Breast epithelium (tissue), 4 donors: Measurements from ENCODE around the gene CLDN20. TPM values are rescaled to one million over a fixed set of nuclear protein-coding genes. Genes with fewer than 3 reads are reported as not detected.
A peak's percentile ranks its signal among the peaks of the same experiment; 100 is the strongest.

ENCODE experiments used
- DNase-seq, 2 donors: peaks; one replicate each; pipeline ENCODE4 v3.0.0-alpha.2; 2019; ENCODE audit warnings: low spot score in 2 of 2
- H3K27ac ChIP-seq, 2 donors: fragments of 200-600 bp; sonication (generic) in 1 of 2; one replicate each; pipeline ENCODE4 v1.5.1; 2016 to 2019; ENCODE audit warnings: mild to moderate bottlenecking in 1 of 2
- H3K27me3 ChIP-seq, 2 donors: fragments of 200-600 bp; sonication (generic) in 1 of 2; one replicate each; pipeline versions ENCODE4 v1.5.1 to v1.6.0; 2017 to 2019; ENCODE audit warnings: control low read depth in 1 of 2, mild to moderate bottlenecking in 1 of 2
- H3K36me3 ChIP-seq: fragments of 200-600 bp; one replicate; pipeline ENCODE4 v1.5.1; 2019
- H3K4me1 ChIP-seq, 2 donors: fragments of 200-600 bp; sonication (generic); one replicate each; pipeline ENCODE4 v1.5.1; 2016 to 2019; ENCODE audit warnings: control low read depth in 1 of 2
- H3K4me3 ChIP-seq, 3 donors: fragments of 200-600 bp; sonication (generic); 1 replicate in 2 of 3; 2 replicates in 1 of 3; pipeline ENCODE4 v1.5.1; 2016 to 2019; ENCODE audit warnings: mild to moderate bottlenecking in 3 of 3, moderate library complexity in 2 of 3
- H3K9me3 ChIP-seq, 2 donors: fragments of 200-600 bp; sonication (generic) in 1 of 2; one replicate each; pipeline ENCODE4 v1.5.1; 2016 to 2019; ENCODE audit warnings: control low read depth in 1 of 2
- POLR2A ChIP-seq: fragments of 450-650 bp; IDR thresholded peaks from one replicate; pipeline ENCODE4 v1.6.1; 2016; ENCODE audit warnings: antibody characterized with exemption, mild to moderate bottlenecking, moderate library complexity
- POLR2AphosphoS5 ChIP-seq, 3 donors: sonication (generic); formaldehyde crosslinking; IDR thresholded peaks; one replicate each; pipeline ENCODE4 v1.6.1; 2017; ENCODE audit warnings: antibody characterized with exemption in 3 of 3
- intact Hi-C: fragments of 100-400 bp; cut with DNase I; formaldehyde crosslinking; loops from one replicate; pipeline ENCODE4 v1.15.1; 2023; ENCODE audit warnings: low total_unique reads
- total RNA-seq, 3 donors: library from RNA; depleted of rRNA; stranded (reverse); fragments of >200 nt; gene quantifications; one replicate each; pipeline ENCODE4 v1.1.0, GENCODE V29; 2016
- TF ChIP-seq, protein P1 (sequence below), 3 donors: fragments of 450-650 bp; IDR thresholded peaks; one replicate each; pipeline ENCODE4 v1.5.1; 2016 to 2017; ENCODE audit warnings: antibody characterized with exemption in 3 of 3, mild to moderate bottlenecking in 3 of 3, moderate library complexity in 3 of 3

The CLDN20 gene
- total RNA-seq, 3 donors from 2014 or later: not detected

GRCh38 chr6:155245831-155246230 lies 18.0 kb upstream of the CLDN20 start:
- Histone ChIP-seq H3K4me3 (no peak overlapping the region), H3K27me3 (no peaks in the 10 kb centered on the region), H3K9me3 (no peaks in the 10 kb centered on the region), H3K27ac (no peak overlapping the region), H3K36me3 (no peaks in the 10 kb centered on the region), H3K4me1 (no peaks in the 10 kb centered on the region)
- no peak for DNase-seq
- intact Hi-C loops: no loop called here
- TF ChIP-seq POLR2AphosphoS5 (IDR thresholded peaks at IDR 0.05) (no peak), POLR2A (no peak)
- TF ChIP-seq, protein P1, sequence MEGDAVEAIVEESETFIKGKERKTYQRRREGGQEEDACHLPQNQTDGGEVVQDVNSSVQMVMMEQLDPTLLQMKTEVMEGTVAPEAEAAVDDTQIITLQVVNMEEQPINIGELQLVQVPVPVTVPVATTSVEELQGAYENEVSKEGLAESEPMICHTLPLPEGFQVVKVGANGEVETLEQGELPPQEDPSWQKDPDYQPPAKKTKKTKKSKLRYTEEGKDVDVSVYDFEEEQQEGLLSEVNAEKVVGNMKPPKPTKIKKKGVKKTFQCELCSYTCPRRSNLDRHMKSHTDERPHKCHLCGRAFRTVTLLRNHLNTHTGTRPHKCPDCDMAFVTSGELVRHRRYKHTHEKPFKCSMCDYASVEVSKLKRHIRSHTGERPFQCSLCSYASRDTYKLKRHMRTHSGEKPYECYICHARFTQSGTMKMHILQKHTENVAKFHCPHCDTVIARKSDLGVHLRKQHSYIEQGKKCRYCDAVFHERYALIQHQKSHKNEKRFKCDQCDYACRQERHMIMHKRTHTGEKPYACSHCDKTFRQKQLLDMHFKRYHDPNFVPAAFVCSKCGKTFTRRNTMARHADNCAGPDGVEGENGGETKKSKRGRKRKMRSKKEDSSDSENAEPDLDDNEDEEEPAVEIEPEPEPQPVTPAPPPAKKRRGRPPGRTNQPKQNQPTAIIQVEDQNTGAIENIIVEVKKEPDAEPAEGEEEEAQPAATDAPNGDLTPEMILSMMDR (IDR thresholded peaks at IDR 0.05): no peak

GRCh38 chr6:155246825-155247224 lies 17.0 kb upstream of the CLDN20 start:
- TF ChIP-seq POLR2AphosphoS5 (IDR thresholded peaks at IDR 0.05) (no peak), POLR2A (no peak)
- TF ChIP-seq, protein P1 (IDR thresholded peaks at IDR 0.05): no peak
- H3K9me3 ChIP-seq: no peaks in the 10 kb centered on the region
- no peak overlapping the region for H3K4me3 ChIP-seq
- no peak overlapping the region for H3K27ac ChIP-seq
- no peak for DNase-seq
- H3K27me3 ChIP-seq: no peaks in the 10 kb centered on the region
- intact Hi-C loops: no loop called here
- no peaks in the 10 kb centered on the region for H3K36me3 ChIP-seq
- no peaks in the 10 kb centered on the region for H3K4me1 ChIP-seq

DNA sequence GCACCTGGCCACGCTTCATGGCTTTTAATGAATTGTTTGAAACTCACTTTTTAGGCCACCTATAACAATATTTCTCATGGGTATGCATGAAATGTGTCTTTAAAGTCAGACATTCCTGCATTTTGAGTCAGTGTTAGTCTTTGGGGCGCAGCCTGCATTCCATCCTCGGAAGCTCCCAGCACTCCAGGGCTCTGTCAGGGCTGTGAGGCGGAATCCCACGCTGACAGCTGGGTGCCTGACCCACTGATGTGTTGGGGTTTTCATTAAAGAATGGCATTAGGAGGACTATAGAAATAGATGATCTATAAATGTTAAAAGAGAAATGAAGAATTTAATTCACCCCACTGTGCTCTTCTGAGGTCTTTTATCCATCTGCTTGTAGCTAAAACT lies 16.2 kb upstream of the CLDN20 start:
- Histone ChIP-seq H3K4me3 (no peak overlapping the region), H3K27me3 (no peaks in the 10 kb centered on the region), H3K27ac (no peak overlapping the region), H3K9me3 (no peaks in the 10 kb centered on the region), H3K36me3 (no peaks in the 10 kb centered on the region), H3K4me1 (no peaks in the 10 kb centered on the region)
- no peak for TF ChIP-seq POLR2AphosphoS5 (IDR thresholded peaks at IDR 0.05)
- TF ChIP-seq POLR2A: no peak
- TF ChIP-seq, protein P1 (IDR thresholded peaks at IDR 0.05): no peak
- intact Hi-C loops: no loop called here
- no peak for DNase-seq

DNA sequence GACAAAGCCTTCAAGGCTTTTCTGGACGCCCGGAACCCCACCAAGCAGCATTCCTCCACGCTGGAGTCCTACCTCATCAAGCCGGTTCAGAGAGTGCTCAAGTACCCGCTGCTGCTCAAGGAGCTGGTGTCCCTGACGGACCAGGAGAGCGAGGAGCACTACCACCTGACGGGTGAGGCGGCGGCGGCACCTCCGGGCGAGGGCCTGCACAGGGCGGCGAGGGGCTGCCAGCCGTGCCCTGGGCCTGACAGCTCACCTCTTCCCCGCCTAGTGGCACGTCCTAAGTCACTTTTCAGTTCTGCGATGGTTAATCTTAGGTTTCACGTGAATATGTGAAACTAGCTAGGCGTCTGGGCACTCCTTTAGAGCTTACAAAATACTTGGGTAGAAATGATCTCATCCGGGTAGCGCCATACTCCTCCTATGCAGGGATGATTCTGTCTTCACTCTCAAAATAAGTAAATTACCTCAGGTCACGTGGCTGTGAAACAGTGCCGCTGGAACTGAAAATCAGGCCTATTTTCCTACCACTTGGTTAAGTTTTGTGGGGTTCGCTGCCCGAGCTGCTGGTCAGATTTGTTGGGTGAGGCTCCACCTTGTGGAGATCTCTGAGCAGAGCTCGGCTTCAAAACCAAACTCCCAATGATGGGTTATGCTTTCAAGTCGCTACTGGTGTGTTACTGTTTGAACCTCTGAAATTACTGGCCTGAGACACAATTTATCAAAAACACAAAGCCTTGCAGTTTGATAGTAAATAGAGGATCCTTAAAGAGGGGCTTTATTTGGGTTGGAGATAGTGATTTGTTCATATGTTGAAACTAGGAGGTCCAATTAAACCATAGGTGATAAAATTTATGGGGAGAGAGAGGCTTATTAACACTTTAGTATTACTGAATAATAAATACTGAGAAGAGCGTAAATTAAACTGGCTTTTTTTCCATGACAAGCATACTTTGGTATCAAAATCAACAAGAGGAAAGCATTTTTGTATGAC lies 15.5 kb upstream of the CLDN20 start:
- DNase-seq: peak in 1 of 2 donors; percentile 48
- no peaks in the 10 kb centered on the region for H3K27me3 ChIP-seq
- H3K4me1 ChIP-seq: no peaks in the 10 kb centered on the region
- no peaks in the 10 kb centered on the region for H3K36me3 ChIP-seq
- H3K27ac ChIP-seq: no peak overlapping the region
- H3K9me3 ChIP-seq: no peaks in the 10 kb centered on the region
- intact Hi-C loops: no loop called here
- no peak overlapping the region for H3K4me3 ChIP-seq
- TF ChIP-seq, protein P1 (IDR thresholded peaks at IDR 0.05): peak; percentile 26 to 70 (median 54)
- TF ChIP-seq POLR2A: no peak

GRCh38 chr6:155250701-155251381 lies 13.0 kb upstream of the CLDN20 start:
- no peak overlapping the region for H3K27ac ChIP-seq
- no peaks in the 10 kb centered on the region for H3K27me3 ChIP-seq
- no peaks in the 10 kb centered on the region for H3K9me3 ChIP-seq
- no peaks in the 10 kb centered on the region for H3K4me1 ChIP-seq
- TF ChIP-seq POLR2A: no peak
- no peak for TF ChIP-seq POLR2AphosphoS5 (IDR thresholded peaks at IDR 0.05)
- TF ChIP-seq, protein P1 (IDR thresholded peaks at IDR 0.05): no peak
- no peak overlapping the region for H3K4me3 ChIP-seq
- no peak for DNase-seq
- intact Hi-C loops: no loop called here
- H3K36me3 ChIP-seq: no peaks in the 10 kb centered on the region
